ENCODE data around the gene DEFB127. TPM values are rescaled to one million over a fixed set of nuclear protein-coding genes. Genes with fewer than 3 reads are reported as not detected.
"Not testable (repeated sequence)": the region's sequence is repeated elsewhere in the genome, so short reads cannot be mapped to it uniquely, and the experiment has no call there.

The DEFB127 gene
- not detected for total RNA-seq
- not detected for total RNA-seq (2013)
- total RNA-seq, result 0 reads per million in 29 experiments

DNA sequence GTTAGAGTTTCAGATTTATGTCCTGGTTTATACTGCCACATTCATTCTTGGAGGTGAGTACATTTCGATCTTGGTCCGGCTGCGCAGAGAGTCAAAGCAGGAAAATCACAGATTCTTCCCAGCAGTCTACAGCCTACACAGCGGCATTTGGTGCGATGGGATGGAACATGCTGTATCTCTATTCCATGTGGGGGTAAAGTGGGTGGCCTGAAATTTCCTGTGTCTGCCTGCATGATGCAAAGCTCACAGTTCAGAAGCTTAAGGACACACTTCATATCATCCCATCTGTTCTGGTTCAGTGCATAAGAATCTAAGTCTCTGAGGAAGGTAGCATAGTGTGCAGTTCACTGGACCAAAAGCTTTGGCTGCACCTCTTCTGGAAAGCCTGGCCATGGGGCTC is at the start of gene DEFB127:
DEFB127 (plus strand) TSS at position 301 of the 400 bp plus-strand sequence; CDS start at position 392, 91 bp downstream.
- Histone ChIP-seq H3K27ac (ENCODE audit: low read length) (no peak within 1 kb of the TSS), H3K4me3 (ENCODE audit: control insufficient read depth in 1 of 2, extremely low read depth in 1 of 2, low read length in 1 of 2) (no peak within 1 kb of the TSS), H3K27me3 (replicated peaks in 1 of 2; ENCODE audit: control insufficient read depth in 2 of 2, extremely low read depth in 1 of 2, insufficient read depth in 2 of 2, low read length in 1 of 2) (peaks cover 4 to 8% of the 10 kb centered on the region in 2 experiments), H3K4me1 (ENCODE audit: control insufficient read depth in 1 of 2, extremely low read depth in 1 of 2, insufficient read depth in 2 of 2, low read length in 2 of 2) (no peaks in the 10 kb centered on the region), H3K9me3 (no peaks in the 10 kb centered on the region), H3K36me3 (ENCODE audit: control insufficient read depth in 2 of 2, extremely low read depth in 1 of 2, insufficient read depth in 1 of 2, low read length in 1 of 2) (no peaks in the 10 kb centered on the region)
- H3K4me3 Mint-ChIP-seq, result no peak within 1 kb of the TSS
- no peaks in the 10 kb centered on the region for H3K9me3 Mint-ChIP-seq
- peaks cover 32 to 35% of the 10 kb centered on the region in 2 donors for H3K27me3 Mint-ChIP-seq
- DNase-seq (no peak), ATAC-seq (replicated peaks in 1 of 4) (no peak)
- ChIA-PET CTCF (no interaction called here), POLR2A (interaction anchor here in 1 of 2 donors (0.5 kb wide), 1 partner anchor 30 kb away, joined by 6 read pairs; no protein-coding TSS in a partner anchor)
- H3K27ac Mint-ChIP-seq, result no peak within 1 kb of the TSS
- H3K36me3 Mint-ChIP-seq, result no peaks in the 10 kb centered on the region
- 70% methylated on average over 3 of the region's 5 CpGs for WGBS (ENCODE audit: insufficient coverage)
- no peaks in the 10 kb centered on the region for H3K4me1 Mint-ChIP-seq

GRCh38 chr20:112396-112795 is 44.9 kb upstream of the DEFB127 start:
- Histone ChIP-seq H3K4me1 (ENCODE audit: control insufficient read depth in 1 of 2, extremely low read depth in 1 of 2, insufficient read depth in 2 of 2, low read length in 2 of 2) (no peaks in the 10 kb centered on the region), H3K9me3 (no peaks in the 10 kb centered on the region), H3K27ac (ENCODE audit: low read length) (no peak overlapping the region), H3K36me3 (ENCODE audit: control insufficient read depth in 2 of 2, extremely low read depth in 1 of 2, insufficient read depth in 1 of 2, low read length in 1 of 2) (no peaks in the 10 kb centered on the region), H3K27me3 (replicated peaks in 1 of 2; ENCODE audit: control insufficient read depth in 2 of 2, extremely low read depth in 1 of 2, insufficient read depth in 2 of 2, low read length in 1 of 2) (peaks cover 7 to 18% of the 10 kb centered on the region in 2 experiments), H3K4me3 (ENCODE audit: control insufficient read depth in 1 of 2, extremely low read depth in 1 of 2, low read length in 1 of 2) (no peak overlapping the region)
- no peak overlapping the region for H3K27ac Mint-ChIP-seq
- no peaks in the 10 kb centered on the region for H3K36me3 Mint-ChIP-seq
- ChIA-PET CTCF (no interaction called here), POLR2A (interaction anchor here in 1 of 2 donors (0.6 kb wide), 1 partner anchor 43 kb away, joined by 3 read pairs; no protein-coding TSS in a partner anchor)
- no peak for ATAC-seq (replicated peaks in 1 of 4)
- H3K9me3 Mint-ChIP-seq, result peaks cover 3 to 13% (median 4%) of the 10 kb centered on the region in 3 donors
- no peaks in the 10 kb centered on the region for H3K4me1 Mint-ChIP-seq
- H3K4me3 Mint-ChIP-seq, result no peak overlapping the region
- H3K27me3 Mint-ChIP-seq, result peaks cover 47 to 48% of the 10 kb centered on the region in 2 donors
- DNase-seq, result no peak

DNA sequence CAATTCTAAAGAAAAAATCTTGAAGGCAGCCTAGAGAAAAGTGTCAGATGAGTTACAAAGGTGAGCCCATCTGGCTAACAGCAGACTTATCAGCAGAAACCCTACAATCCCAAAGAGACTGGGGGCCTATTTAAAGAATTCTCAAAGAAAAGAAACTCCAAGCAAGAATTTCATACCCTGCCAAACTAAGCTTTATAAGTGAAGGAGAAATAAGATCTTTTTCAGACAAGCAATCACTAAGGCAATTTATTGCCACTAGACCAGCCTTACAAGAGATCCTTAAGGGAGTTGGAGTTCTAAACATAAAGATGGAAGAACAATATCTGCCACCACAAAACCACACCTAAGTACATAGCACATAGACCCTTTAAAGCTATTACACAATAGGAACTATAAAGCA is 39.7 kb upstream of the DEFB127 start:
- Histone ChIP-seq H3K4me1 (ENCODE audit: control insufficient read depth in 1 of 2, extremely low read depth in 1 of 2, insufficient read depth in 2 of 2, low read length in 2 of 2) (no peaks in the 10 kb centered on the region), H3K36me3 (ENCODE audit: control insufficient read depth in 2 of 2, extremely low read depth in 1 of 2, insufficient read depth in 1 of 2, low read length in 1 of 2) (no peaks in the 10 kb centered on the region), H3K27me3 (replicated peaks in 1 of 2; ENCODE audit: control insufficient read depth in 2 of 2, extremely low read depth in 1 of 2, insufficient read depth in 2 of 2, low read length in 1 of 2) (peaks cover 0 to 18% of the 10 kb centered on the region in 2 experiments), H3K9me3 (no peaks in the 10 kb centered on the region), H3K27ac (ENCODE audit: low read length) (no peak overlapping the region), H3K4me3 (ENCODE audit: control insufficient read depth in 1 of 2, extremely low read depth in 1 of 2, low read length in 1 of 2) (no peak overlapping the region)
- Mint-ChIP-seq H3K36me3 (no peaks in the 10 kb centered on the region), H3K4me1 (no peaks in the 10 kb centered on the region), H3K27ac (no peak overlapping the region), H3K27me3 (peaks cover 50 to 64% of the 10 kb centered on the region in 2 donors), H3K4me3 (no peak overlapping the region), H3K9me3 (peaks cover 4 to 24% (median 9%) of the 10 kb centered on the region in 3 donors)
- no peak for DNase-seq
- ChIA-PET POLR2A (no interaction called here), CTCF (no interaction called here)
- no peak for ATAC-seq (replicated peaks in 1 of 4)

- H3K27ac ChIP-seq (ENCODE audit: low read length); H3K9me3 Mint-ChIP-seq; H3K36me3 ChIP-seq (ENCODE audit: control insufficient read depth in 2 of 2, extremely low read depth in 1 of 2, insufficient read depth in 1 of 2, low read length in 1 of 2); CTCF ChIA-PET; H3K27me3 ChIP-seq (replicated peaks in 1 of 2; ENCODE audit: control insufficient read depth in 2 of 2, extremely low read depth in 1 of 2, insufficient read depth in 2 of 2, low read length in 1 of 2); H3K9me3 ChIP-seq; DNase-seq; H3K4me3 ChIP-seq (ENCODE audit: control insufficient read depth in 1 of 2, extremely low read depth in 1 of 2, low read length in 1 of 2); POLR2A ChIA-PET; H3K4me1 Mint-ChIP-seq; H3K4me1 ChIP-seq (ENCODE audit: control insufficient read depth in 1 of 2, extremely low read depth in 1 of 2, insufficient read depth in 2 of 2, low read length in 2 of 2); H3K27ac Mint-ChIP-seq; H3K4me3 Mint-ChIP-seq; ATAC-seq (replicated peaks in 1 of 4); H3K36me3 Mint-ChIP-seq: not testable (repeated sequence)
- 95% methylated on average over 15 of the region's 28 CpGs for WGBS (ENCODE audit: insufficient coverage)
- peaks cover 25 to 34% of the 10 kb centered on the region in 2 donors for H3K27me3 Mint-ChIP-seq
Observed at GRCh38 chr20:129786-130323, 27.4 kb upstream of the DEFB127 start.

DNA sequence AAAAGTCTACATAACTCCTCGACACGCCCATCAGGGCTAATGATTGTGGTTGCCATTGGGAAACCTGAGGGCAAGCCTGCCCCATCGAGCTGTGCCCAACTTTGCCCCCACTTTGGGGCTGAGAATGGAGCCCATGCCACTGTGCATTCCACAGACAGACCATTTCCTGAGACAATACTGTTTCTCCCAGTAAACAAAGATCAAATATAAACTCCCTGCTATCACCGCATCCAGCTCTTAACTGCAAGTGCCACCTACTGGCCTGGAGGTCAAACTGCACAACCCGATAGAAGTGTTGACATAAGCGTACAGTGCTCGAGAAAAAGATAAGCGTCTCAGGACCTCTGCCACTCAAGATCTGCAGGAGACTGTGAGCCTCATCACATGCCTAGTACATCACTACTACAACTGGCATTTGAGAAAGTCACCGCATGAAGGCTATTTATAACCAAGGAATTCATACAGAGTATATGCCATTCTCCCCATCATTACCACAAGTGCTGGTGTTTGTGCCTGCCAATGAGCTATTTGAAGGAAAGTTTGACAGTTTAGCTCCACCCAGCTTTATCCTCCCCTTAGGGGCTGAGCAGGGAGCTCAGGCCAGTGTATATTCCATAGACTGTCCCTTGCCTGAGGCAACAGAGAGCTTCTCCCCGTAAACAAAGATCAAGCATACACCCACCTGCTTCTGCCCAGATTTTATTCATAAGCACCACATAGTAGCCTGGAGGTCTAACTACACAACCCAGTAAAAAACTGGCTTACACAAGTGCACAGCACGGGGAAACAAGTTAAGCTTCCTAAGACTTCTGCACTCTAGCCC is 19.4 kb upstream of the DEFB127 start:
- Mint-ChIP-seq H3K4me3 (no peak overlapping the region), H3K4me1 (no peaks in the 10 kb centered on the region), H3K27me3 (peaks cover 36 to 37% of the 10 kb centered on the region in 2 donors), H3K9me3 (peaks cover 5 to 7% (median 5%) of the 10 kb centered on the region in 3 donors), H3K36me3 (no peaks in the 10 kb centered on the region), H3K27ac (no peak overlapping the region)
- Histone ChIP-seq H3K27ac (ENCODE audit: low read length) (no peak overlapping the region), H3K4me1 (ENCODE audit: control insufficient read depth in 1 of 2, extremely low read depth in 1 of 2, insufficient read depth in 2 of 2, low read length in 2 of 2) (no peaks in the 10 kb centered on the region), H3K4me3 (ENCODE audit: control insufficient read depth in 1 of 2, extremely low read depth in 1 of 2, low read length in 1 of 2) (no peak overlapping the region), H3K36me3 (ENCODE audit: control insufficient read depth in 2 of 2, extremely low read depth in 1 of 2, insufficient read depth in 1 of 2, low read length in 1 of 2) (no peaks in the 10 kb centered on the region), H3K9me3 (no peaks in the 10 kb centered on the region), H3K27me3 (replicated peaks in 1 of 2; ENCODE audit: control insufficient read depth in 2 of 2, extremely low read depth in 1 of 2, insufficient read depth in 2 of 2, low read length in 1 of 2) (peaks cover 2 to 7% of the 10 kb centered on the region in 2 experiments)
- whole genome bisulfite sequencing (ENCODE audit: insufficient coverage), result 87% methylated on average over 10 of the region's 11 CpGs
- ATAC-seq (replicated peaks in 1 of 4) (no peak), DNase-seq (peak in 2 of 35 experiments; percentile 0 to 3)
- ChIA-PET CTCF (interaction anchor here in 1 of 2 donors (0.7 kb wide), 1 partner anchor 99 kb away, joined by 3 read pairs; no protein-coding TSS in a partner anchor), POLR2A (no interaction called here)

DNA sequence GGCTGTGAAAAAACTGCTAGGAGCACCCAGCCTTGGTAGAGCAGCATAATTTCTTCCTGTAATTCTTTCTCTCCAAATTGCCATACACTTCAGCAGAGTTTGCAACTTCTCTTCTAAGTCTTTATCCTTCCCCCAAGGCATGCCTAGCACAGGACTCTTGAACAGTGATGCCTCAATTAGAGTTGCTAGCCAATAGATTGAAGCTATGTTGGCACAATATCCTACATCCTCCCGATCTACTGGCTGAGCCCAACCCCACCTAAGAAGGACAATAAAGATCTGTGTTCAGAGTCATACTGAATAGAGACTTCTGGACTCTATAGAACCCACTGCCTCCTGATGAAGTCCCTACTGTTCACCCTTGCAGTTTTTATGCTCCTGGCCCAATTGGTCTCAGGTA is 15.0 kb upstream of the DEFB127 start, which contains the start of gene DEFB126:
DEFB126 (plus strand) TSS at position 301 of the 400 bp plus-strand sequence; CDS start at position 340, 39 bp downstream.
- Histone ChIP-seq H3K27ac (ENCODE audit: low read length) (no peak within 1 kb of the TSS), H3K27me3 (replicated peaks in 1 of 2; ENCODE audit: control insufficient read depth in 2 of 2, extremely low read depth in 1 of 2, insufficient read depth in 2 of 2, low read length in 1 of 2) (peaks cover 4 to 13% of the 10 kb centered on the region in 2 experiments), H3K4me1 (ENCODE audit: control insufficient read depth in 1 of 2, extremely low read depth in 1 of 2, insufficient read depth in 2 of 2, low read length in 2 of 2) (no peaks in the 10 kb centered on the region), H3K36me3 (ENCODE audit: control insufficient read depth in 2 of 2, extremely low read depth in 1 of 2, insufficient read depth in 1 of 2, low read length in 1 of 2) (no peaks in the 10 kb centered on the region), H3K4me3 (ENCODE audit: control insufficient read depth in 1 of 2, extremely low read depth in 1 of 2, low read length in 1 of 2) (no peak within 1 kb of the TSS), H3K9me3 (no peaks in the 10 kb centered on the region)
- no peak for DNase-seq
- ChIA-PET CTCF (no interaction called here), POLR2A (no interaction called here)
- peaks cover 3 to 5% (median 5%) of the 10 kb centered on the region in 3 donors for H3K9me3 Mint-ChIP-seq
- WGBS (ENCODE audit: insufficient coverage), result no CpG with 5 or more reads among the region's 1 CpG
- no peaks in the 10 kb centered on the region for H3K36me3 Mint-ChIP-seq
- no peak for ATAC-seq (replicated peaks in 1 of 4)
- H3K27me3 Mint-ChIP-seq, result peaks cover 46 to 55% of the 10 kb centered on the region in 2 donors
- H3K4me3 Mint-ChIP-seq, result no peak within 1 kb of the TSS
- no peaks in the 10 kb centered on the region for H3K4me1 Mint-ChIP-seq
- H3K27ac Mint-ChIP-seq, result no peak within 1 kb of the TSS

Measured in T-cell (primary cell).